Keratinocyte (primary cell): ENCODE data around the gene KCNK10.

ENCODE experiments used
- CTCF ChIP-seq, 3 experiments: IDR thresholded peaks in 1 of 3; conservative IDR thresholded peaks in 1 of 3; optimal IDR thresholded peaks in 1 of 3; 2 replicates in 2 of 3; 3 replicates in 1 of 3; pipeline versions ENCODE3 to v1.5.1; 2011; ENCODE audit warnings: low read length in 3 of 3, mild to moderate bottlenecking in 3 of 3, moderate library complexity in 2 of 3, control low read depth in 1 of 3, inconsistent platforms in 1 of 3; ENCODE audit not compliant: insufficient read depth in 2 of 3; ENCODE audit errors: extremely low read depth in 1 of 3
- EZH2 ChIP-seq: IDR thresholded peaks from one replicate; pipeline ENCODE4 v1.6.1; 2012; ENCODE audit warnings: inconsistent platforms, mild to moderate bottlenecking, low read length, moderate library complexity

- TF ChIP-seq CTCF (optimal IDR thresholded peaks at IDR 0.05 in 1 of 3, IDR thresholded peaks at IDR 0.05 in 1 of 3, conservative IDR thresholded peaks at IDR 0.05 in 1 of 3; ENCODE audit: extremely low read depth in 1 of 3, insufficient read depth in 2 of 3, low read length in 3 of 3) (no peak), EZH2 (no peak)
Measured at GRCh38 chr14:88310449-88310848, 12.6 kb downstream of the KCNK10 start.
